HepG2 (cell line): ENCODE measurements around the gene HOXA10. TPM values are rescaled to one million over a fixed set of nuclear protein-coding genes. Genes with fewer than 3 reads are reported as not detected.

ENCODE experiments used
- ATAC-seq: fragments of 200-7000 bp; cut with Tn5 transposase; 3 replicates; pipeline ENCODE4 v1.9.1; 2020; ENCODE audit warnings: mild to moderate bottlenecking, moderate library complexity
- BruUV-seq: library from RNA; stranded (reverse); fragments of 400-500 nt; replicated peaks from 2 replicates; lab custom pipeline; 2021; lab: Mats Ljungman, UMichigan
- CTCF ChIA-PET: fragments of 300-600 bp; formaldehyde crosslinking; extraction: SDS; loops from one replicate; lab custom pipeline; 2021; ENCODE audit warnings: low total read pairs, inconsistent platforms, low intra/inter-chr PET ratio; lab: Yijun Ruan, JAX
- POLR2A ChIA-PET: fragments of 350-600 bp; sonication (Branson Sonifier 250); formaldehyde crosslinking; loops from one replicate; lab custom pipeline; 2020; ENCODE audit warnings: antibody characterized with exemption, inconsistent platforms; lab: Yijun Ruan, JAX
- DNase-seq: peaks from one replicate; pipeline ENCODE4 v3.0.0-alpha.2; 2015; ENCODE audit warnings: low spot score
- FAIRE-seq: peaks from 3 replicates; lab custom pipeline; 2011; peaks lifted over from hg19 to GRCh38; lab: Jason Lieb, UNC
- H2AFZ ChIP-seq: one replicate; pipeline ENCODE4 v1.6.1; 2011; ENCODE audit warnings: low read length, inconsistent platforms
- H3K27ac ChIP-seq: fragments of 300-600 bp; 3 replicates; pipeline ENCODE4 v1.8.0; 2011; ENCODE audit warnings: mixed run types, mild to moderate bottlenecking, mixed read lengths, low read length, inconsistent platforms; ENCODE audit not compliant: insufficient read depth; ENCODE audit errors: extremely low read length
- H3K27me3 ChIP-seq, 2 experiments: fragments of 200-600 bp in 1 of 2; 2 replicates in 1 of 2; 3 replicates in 1 of 2; pipeline versions ENCODE4 v1.6.0 to v1.8.0; 2011; ENCODE audit warnings: low read length in 2 of 2, mild to moderate bottlenecking in 2 of 2, moderate library complexity in 2 of 2, inconsistent platforms in 1 of 2; ENCODE audit not compliant: insufficient read depth in 2 of 2, control insufficient read depth in 1 of 2
- H3K36me3 ChIP-seq, 2 experiments: fragments of 200-600 bp in 1 of 2; replicated peaks in 1 of 2; 2 replicates in 1 of 2; 3 replicates in 1 of 2; pipeline versions ENCODE4 v1.5.1 to v1.8.0; 2011; ENCODE audit warnings: low read length in 2 of 2, inconsistent platforms in 1 of 2; ENCODE audit not compliant: insufficient read depth in 2 of 2, control insufficient read depth in 1 of 2
- H3K4me1 ChIP-seq: 2 replicates; pipeline ENCODE4 v1.5.1; 2012; ENCODE audit warnings: low read length, inconsistent platforms; ENCODE audit not compliant: insufficient read depth
- H3K4me2 ChIP-seq: 2 replicates; pipeline ENCODE4 v1.6.0; 2011; ENCODE audit warnings: low read depth, low read length, inconsistent platforms
- H3K4me3 ChIP-seq, 3 experiments: fragments of 200-600 bp in 1 of 3; sonication (generic), shearing (Covaris generic) in 1 of 3; replicated peaks in 1 of 3; 2 replicates each; pipeline ENCODE4 v1.5.1; 2011 to 2016; ENCODE audit warnings: low read length in 3 of 3, inconsistent platforms in 2 of 3, low read depth in 2 of 3, mild to moderate bottlenecking in 2 of 3, control low read depth in 1 of 3, mixed read lengths in 1 of 3; ENCODE audit not compliant: insufficient read depth in 1 of 3
- H3K79me2 ChIP-seq: one replicate; pipeline ENCODE4 v1.6.1; 2011; ENCODE audit warnings: low read length, inconsistent platforms; ENCODE audit not compliant: insufficient read depth
- H3K9ac ChIP-seq: 2 replicates; pipeline ENCODE4 v1.6.0; 2011; ENCODE audit warnings: mild to moderate bottlenecking, low read depth, low read length, inconsistent platforms; ENCODE audit not compliant: insufficient read depth
- H3K9me3 ChIP-seq: 2 replicates; pipeline ENCODE4 v1.5.1; 2012; ENCODE audit warnings: mild to moderate bottlenecking, low read length
- H4K20me1 ChIP-seq: 2 replicates; pipeline ENCODE4 v1.6.0; 2011; ENCODE audit warnings: inconsistent platforms, mild to moderate bottlenecking, low read length, moderate library complexity; ENCODE audit not compliant: insufficient read depth
- ARID2 ChIP-seq: sonication (generic); formaldehyde crosslinking; IDR thresholded peaks from 2 replicates; pipeline ENCODE4 v1.8.1; 2022; ENCODE audit warnings: mild to moderate bottlenecking, missing genetic modification reagents, borderline replicate concordance
- CBX2 ChIP-seq, 2 experiments: fragments of 200-600 bp in 1 of 2; sonication (generic); formaldehyde crosslinking in 1 of 2; IDR thresholded peaks; 2 replicates each; pipeline versions ENCODE4 v1.7.0 to v1.8.1; 2018 to 2022; ENCODE audit warnings: low read depth in 2 of 2, low read length in 1 of 2, mild to moderate bottlenecking in 1 of 2, missing genetic modification reagents in 1 of 2
- CBX5 ChIP-seq: sonication (generic); formaldehyde crosslinking; IDR thresholded peaks from 2 replicates; pipeline ENCODE4 v1.4.0; 2020; ENCODE audit warnings: missing genetic modification reagents, borderline replicate concordance
- EHMT2 ChIP-seq: fragments of 200-600 bp; sonication (generic); IDR thresholded peaks from 2 replicates; pipeline ENCODE4 v1.7.0; 2017; ENCODE audit warnings: antibody characterized with exemption, low read depth, low read length, borderline replicate concordance
- HDAC2 ChIP-seq: sonication (generic); formaldehyde crosslinking; IDR thresholded peaks from 2 replicates; pipeline ENCODE4 v1.4.0; 2020; ENCODE audit warnings: missing genetic modification reagents
- HDAC6 ChIP-seq: fragments of 200-600 bp; sonication (generic); IDR thresholded peaks from 2 replicates; pipeline ENCODE4 v1.7.0; 2017; ENCODE audit warnings: mild to moderate bottlenecking, antibody characterized with exemption, low read length, low read depth
- HOXA7 ChIP-seq: sonication (generic); formaldehyde crosslinking; IDR thresholded peaks from 2 replicates; pipeline ENCODE4 v1.8.1; 2022; ENCODE audit warnings: mild to moderate bottlenecking, missing genetic modification reagents, moderate library complexity
- MTF2 ChIP-seq: sonication (generic); formaldehyde crosslinking; IDR thresholded peaks from 2 replicates; pipeline ENCODE4 v1.5.0; 2020; ENCODE audit warnings: missing genetic modification reagents, borderline replicate concordance
- MZF1 ChIP-seq: sonication (generic); formaldehyde crosslinking; IDR thresholded peaks from 2 replicates; pipeline ENCODE4 v1.8.1; 2023; ENCODE audit warnings: mild to moderate bottlenecking, missing genetic modification reagents, borderline replicate concordance
- NCOA2 ChIP-seq: sonication (generic); formaldehyde crosslinking; IDR thresholded peaks from 2 replicates; pipeline ENCODE4 v1.8.0; 2022; ENCODE audit warnings: inconsistent platforms
- NFE2L2 ChIP-seq: fragments of 150-350 bp; IDR thresholded peaks from 2 replicates; pipeline ENCODE4 v1.6.1; 2014; ENCODE audit warnings: low read length
- PTBP1 ChIP-seq: fragments of 200-400 bp; formaldehyde crosslinking; IDR thresholded peaks from 2 replicates; pipeline ENCODE4 v1.6.1; 2018; ENCODE audit warnings: low read length, low read depth; ENCODE audit not compliant: poor library complexity, severe bottlenecking
- RARA ChIP-seq: IDR thresholded peaks from 2 replicates; pipeline ENCODE4 v1.6.1; 2016; ENCODE audit warnings: missing genetic modification reagents, missing compliant biosample characterization
- SAFB2 ChIP-seq: sonication (generic); formaldehyde crosslinking; IDR thresholded peaks from 2 replicates; pipeline ENCODE4 v1.5.1; 2020; ENCODE audit warnings: missing genetic modification reagents, low read depth, mild to moderate bottlenecking, borderline replicate concordance
- SALL2 ChIP-seq: sonication (generic); formaldehyde crosslinking; IDR thresholded peaks from 2 replicates; pipeline ENCODE4 v1.8.1; 2023; ENCODE audit warnings: mild to moderate bottlenecking, missing genetic modification reagents, inconsistent platforms
- ZBTB38 ChIP-seq: sonication (generic); formaldehyde crosslinking; IDR thresholded peaks from 2 replicates; pipeline ENCODE4 v1.5.1; 2020; ENCODE audit warnings: mild to moderate bottlenecking, missing genetic modification reagents
- ZEB1 ChIP-seq: IDR thresholded peaks from 2 replicates; pipeline ENCODE4 v1.6.1; 2012; ENCODE audit warnings: mild to moderate bottlenecking, low read depth, inconsistent platforms; ENCODE audit not compliant: insufficient replicate concordance
- ZNF124 ChIP-seq: sonication (generic); formaldehyde crosslinking; IDR thresholded peaks from 2 replicates; pipeline ENCODE4 v1.4.0; 2020; ENCODE audit warnings: missing genetic modification reagents
- ZNF274 ChIP-seq: sonication (generic); formaldehyde crosslinking; IDR thresholded peaks from 2 replicates; pipeline ENCODE4 v1.5.1; 2020; ENCODE audit warnings: mild to moderate bottlenecking, missing genetic modification reagents
- ZNF281 ChIP-seq: sonication (generic); formaldehyde crosslinking; IDR thresholded peaks from 2 replicates; pipeline ENCODE4 v1.4.0; 2020; ENCODE audit warnings: missing genetic modification reagents, borderline replicate concordance
- WGBS: methylation state at CpG from one replicate; pipeline ENCODE4 v1.1.6; 2017; ENCODE audit warnings: low lambda C conversion rate; 5-methylcytosine and 5-hydroxymethylcytosine counted together
- in situ Hi-C: cut with HindIII; loops from 2 replicates; pipeline ENCODE4 v1.10.0; 2017; ENCODE audit warnings: low pct_unique_long_range_greater_than_20kb; ENCODE audit not compliant: extremely low pct_ligation_motif_present
- intact Hi-C: fragments of 100-400 bp; cut with micrococcal nuclease; formaldehyde crosslinking; loops from one replicate; pipeline ENCODE4 v1.10.0; 2022; ENCODE audit not compliant: unreplicated experiment
- polyA plus RNA-seq, 8 experiments: library from polyadenylated mRNA; depleted of rRNA in 3 of 8; stranded (reverse) in 7 of 8; unstranded in 1 of 8; fragments of >200 nt; fragmentation: Illumina TruSeq in 4 of 8; extraction: Trizol in 4 of 8; gene quantifications; 2 replicates each; pipeline versions ENCODE4 v1.2.1 to v1.2.3, GENCODE V29; 2011 to 2016; ENCODE audit warnings: low read depth in 4 of 8, missing spikeins in 1 of 8, mixed read lengths in 1 of 8; ENCODE audit not compliant: insufficient read depth in 1 of 8
- total RNA-seq, 5 experiments: library from RNA; depleted of rRNA; stranded (reverse); fragments of >200 nt; fragmentation: Illumina TruSeq; extraction: Trizol; gene quantifications; 2 replicates each; pipeline ENCODE4 v1.2.3, GENCODE V29; 2016; ENCODE audit warnings: low read depth in 1 of 5

HOXA10 gene
- total and polyA plus RNA-seq, 2 of the 13 experiments (the other 11 are each of a cell fraction or from before 2014, with no cell fraction given), result not detected

GRCh38 chr7:27121684-27122076 lies 52.4 kb downstream of the HOXA10 start:
- FAIRE-seq, result peak; percentile 8
- H3K27ac ChIP-seq, result peak overlapping the region; percentile 96
- no peaks in the 10 kb centered on the region for H3K9me3 ChIP-seq
- H3K36me3 ChIP-seq, result peaks cover 0 to 8% of the 10 kb centered on the region in 2 experiments; a peak in 2 of 5 replicates
- peak overlapping the region; percentile 82 to 95 (median 87) for H3K4me3 ChIP-seq
- BruUV-seq, result TSS peak; percentile 76
- DNase-seq, result no peak
- in situ Hi-C loops, result no loop called here
- intact Hi-C loops, result loop anchor here (1.0 kb wide), 1 partner anchor 9 kb away; the partner anchor contains the start of gene HOXA4
- no peak for ATAC-seq
- H3K79me2 ChIP-seq, result peaks cover 56% of the 10 kb centered on the region
- H4K20me1 ChIP-seq, result peaks cover 13% of the 10 kb centered on the region
- H3K4me1 ChIP-seq, result peaks cover 71% of the 10 kb centered on the region
- peak overlapping the region; percentile 88 for H3K9ac ChIP-seq
- no peaks in the 10 kb centered on the region; a peak in 1 of 5 replicates for H3K27me3 ChIP-seq
- ChIA-PET POLR2A (interaction anchor here (1.0 to 5.8 kb wide), 19 partner anchors 7 to 773 kb away, joined by 3 to 118 read pairs (median 5); partner anchors contain the start of genes HOXA1, HOXA4, HOXA5 and SKAP2), CTCF (no interaction called here)
- peak overlapping the region; percentile 87 for H3K4me2 ChIP-seq
- no peak overlapping the region for H2AFZ ChIP-seq
- 2% methylated on average over 7 of the region's 7 CpGs for WGBS
- TF ChIP-seq MTF2 (CRISPR knock-in tag) (no peak), ZNF274 (CRISPR knock-in tag) (no peak), NFE2L2 (no peak), HOXA7 (CRISPR knock-in tag) (no peak), PTBP1 (no peak), ZBTB38 (CRISPR knock-in tag) (no peak), CBX2 (IDR thresholded peaks at IDR 0.05; ENCODE audit: low read depth, low read length) (no peak), CBX2 (CRISPR knock-in tag; IDR thresholded peaks at IDR 0.05; ENCODE audit: low read depth) (no peak), HDAC6 (0 out of 2 replicates have a peak, but pooled peaks have one; percentile 66), ZEB1 (no peak), MZF1 (CRISPR knock-in tag) (no peak), ARID2 (CRISPR knock-in tag) (0 out of 2 replicates have a peak, but pooled peaks have one; percentile 13), SAFB2 (CRISPR knock-in tag) (no peak), CBX5 (CRISPR knock-in tag) (no peak), SALL2 (CRISPR knock-in tag) (no peak), HDAC2 (CRISPR knock-in tag) (no peak), ZNF124 (no peak), EHMT2 (no peak), ZNF281 (peak; percentile 64; the same call in 1 of the 2 replicates), NCOA2 (CRISPR knock-in tag) (no peak), RARA (CRISPR knock-in tag) (no peak)
